HG02885 (cell line): ENCODE measurements around the gene RPF1.
"Not testable (repeated sequence)": the region's sequence is repeated elsewhere in the genome, so short reads cannot be mapped to it uniquely, and the experiment has no call there.

Source experiments
- ATAC-seq: cut with Tn5 transposase; IDR thresholded peaks from one replicate; pipeline ENCODE4 v1.9.1; 2021; ENCODE audit warnings: mild to moderate bottlenecking; ENCODE audit not compliant: unreplicated experiment, poor library complexity

Gene RPF1

GRCh38 chr1:84478876-84479868 lies at the start of gene RPF1:
RPF1 (plus strand) TSS chr1:84479266; CDS start chr1:84479282, 16 bp downstream.
- ATAC-seq = peak; percentile 95

- ATAC-seq = no peak
Measured at GRCh38 chr1:84430546-84430945, 48.5 kb upstream of the RPF1 start.

GRCh38 chr1:84433258-84434080 lies 45.6 kb upstream of the RPF1 start:
- ATAC-seq = peak; percentile 66

GRCh38 chr1:84434081-84434769 lies 44.8 kb upstream of the RPF1 start:
- ATAC-seq = no peak

- ATAC-seq = peak; percentile 50
Measured at GRCh38 chr1:84434801-84435549, 44.1 kb upstream of the RPF1 start.

GRCh38 chr1:84436876-84437655 lies 42.0 kb upstream of the RPF1 start:
- peak; percentile 36 for ATAC-seq

- peak; percentile 98 for ATAC-seq
Measured at GRCh38 chr1:84442256-84442655, 36.8 kb upstream of the RPF1 start.

- not testable (repeated sequence) for ATAC-seq
Measured at GRCh38 chr1:84442747-84443646, 36.1 kb upstream of the RPF1 start.

GRCh38 chr1:84448704-84449103 lies 30.4 kb upstream of the RPF1 start:
- ATAC-seq = not testable (repeated sequence)

- ATAC-seq = no peak
Measured at GRCh38 chr1:84450910-84451309, 28.2 kb upstream of the RPF1 start.

- no peak for ATAC-seq
Measured at GRCh38 chr1:84452436-84452835, 26.6 kb upstream of the RPF1 start.

- no peak for ATAC-seq
Measured at GRCh38 chr1:84462118-84462517, 16.9 kb upstream of the RPF1 start.

GRCh38 chr1:84467298-84467697 lies 11.8 kb upstream of the RPF1 start:
- no peak for ATAC-seq

GRCh38 chr1:84476225-84476624 lies 2.8 kb upstream of the RPF1 start:
- ATAC-seq = no peak

- ATAC-seq = peak; percentile 28
Measured at GRCh38 chr1:84479998-84480397, 932 bp downstream of the RPF1 start.

- peak; percentile 35 for ATAC-seq
Measured at GRCh38 chr1:84480650-84481049, 1.6 kb downstream of the RPF1 start.

- no peak for ATAC-seq
Measured at GRCh38 chr1:84481317-84481716, 2.3 kb downstream of the RPF1 start.

- no peak for ATAC-seq
Measured at GRCh38 chr1:84488107-84488506, 9.0 kb downstream of the RPF1 start.
